ENCODE data around the gene FXYD6.

- no peak for TF ChIP-seq POLR2A (IDR thresholded peaks at IDR 0.05)
- TF ChIP-seq, protein P1, sequence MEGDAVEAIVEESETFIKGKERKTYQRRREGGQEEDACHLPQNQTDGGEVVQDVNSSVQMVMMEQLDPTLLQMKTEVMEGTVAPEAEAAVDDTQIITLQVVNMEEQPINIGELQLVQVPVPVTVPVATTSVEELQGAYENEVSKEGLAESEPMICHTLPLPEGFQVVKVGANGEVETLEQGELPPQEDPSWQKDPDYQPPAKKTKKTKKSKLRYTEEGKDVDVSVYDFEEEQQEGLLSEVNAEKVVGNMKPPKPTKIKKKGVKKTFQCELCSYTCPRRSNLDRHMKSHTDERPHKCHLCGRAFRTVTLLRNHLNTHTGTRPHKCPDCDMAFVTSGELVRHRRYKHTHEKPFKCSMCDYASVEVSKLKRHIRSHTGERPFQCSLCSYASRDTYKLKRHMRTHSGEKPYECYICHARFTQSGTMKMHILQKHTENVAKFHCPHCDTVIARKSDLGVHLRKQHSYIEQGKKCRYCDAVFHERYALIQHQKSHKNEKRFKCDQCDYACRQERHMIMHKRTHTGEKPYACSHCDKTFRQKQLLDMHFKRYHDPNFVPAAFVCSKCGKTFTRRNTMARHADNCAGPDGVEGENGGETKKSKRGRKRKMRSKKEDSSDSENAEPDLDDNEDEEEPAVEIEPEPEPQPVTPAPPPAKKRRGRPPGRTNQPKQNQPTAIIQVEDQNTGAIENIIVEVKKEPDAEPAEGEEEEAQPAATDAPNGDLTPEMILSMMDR (IDR thresholded peaks at IDR 0.05), result no peak
Observed at GRCh38 chr11:117862019-117862725, 14.3 kb downstream of the FXYD6 start.
